Fibroblast of mammary gland (primary cell): Measurements from ENCODE around the gene AFF4.

ENCODE experiments used
- DNase-seq: peaks from one replicate; pipeline ENCODE4 v3.0.0-alpha.2; 2010; ENCODE audit warnings: low read depth
- H3K4me3 ChIP-seq: 2 replicates; pipeline ENCODE4 v1.5.1; 2011; ENCODE audit warnings: low read depth, mild to moderate bottlenecking, low read length, moderate library complexity; ENCODE audit not compliant: control insufficient read depth
- TF ChIP-seq, protein P1 (sequence below): conservative IDR thresholded peaks from 2 replicates; pipeline ENCODE4 v1.5.1; 2011; ENCODE audit warnings: low read depth, low read length, inconsistent platforms; ENCODE audit not compliant: control insufficient read depth, insufficient read depth

AFF4 gene

DNA sequence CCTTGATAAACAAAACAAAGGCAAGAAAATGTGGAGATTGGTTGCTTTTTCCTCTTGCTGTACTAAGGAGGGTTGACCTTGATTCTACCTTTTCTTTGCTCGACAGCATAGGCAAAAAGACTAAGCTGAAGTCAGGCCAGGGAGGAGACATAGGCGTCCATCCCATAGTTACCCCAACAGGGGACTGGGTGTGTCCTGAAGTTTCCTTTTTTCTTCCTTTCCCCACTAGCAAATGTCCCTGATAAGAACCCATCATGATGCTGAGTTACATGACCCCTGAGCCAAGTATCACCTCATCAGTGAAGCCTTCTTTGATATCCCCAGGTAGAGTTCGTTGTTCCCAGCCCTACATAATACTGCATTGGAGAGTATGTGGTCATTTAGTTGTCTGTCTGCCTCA lies 123.1 kb downstream of the AFF4 start:
- no peak for DNase-seq
- TF ChIP-seq, protein P1, sequence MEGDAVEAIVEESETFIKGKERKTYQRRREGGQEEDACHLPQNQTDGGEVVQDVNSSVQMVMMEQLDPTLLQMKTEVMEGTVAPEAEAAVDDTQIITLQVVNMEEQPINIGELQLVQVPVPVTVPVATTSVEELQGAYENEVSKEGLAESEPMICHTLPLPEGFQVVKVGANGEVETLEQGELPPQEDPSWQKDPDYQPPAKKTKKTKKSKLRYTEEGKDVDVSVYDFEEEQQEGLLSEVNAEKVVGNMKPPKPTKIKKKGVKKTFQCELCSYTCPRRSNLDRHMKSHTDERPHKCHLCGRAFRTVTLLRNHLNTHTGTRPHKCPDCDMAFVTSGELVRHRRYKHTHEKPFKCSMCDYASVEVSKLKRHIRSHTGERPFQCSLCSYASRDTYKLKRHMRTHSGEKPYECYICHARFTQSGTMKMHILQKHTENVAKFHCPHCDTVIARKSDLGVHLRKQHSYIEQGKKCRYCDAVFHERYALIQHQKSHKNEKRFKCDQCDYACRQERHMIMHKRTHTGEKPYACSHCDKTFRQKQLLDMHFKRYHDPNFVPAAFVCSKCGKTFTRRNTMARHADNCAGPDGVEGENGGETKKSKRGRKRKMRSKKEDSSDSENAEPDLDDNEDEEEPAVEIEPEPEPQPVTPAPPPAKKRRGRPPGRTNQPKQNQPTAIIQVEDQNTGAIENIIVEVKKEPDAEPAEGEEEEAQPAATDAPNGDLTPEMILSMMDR = no peak
- H3K4me3 ChIP-seq = no peak overlapping the region

DNA sequence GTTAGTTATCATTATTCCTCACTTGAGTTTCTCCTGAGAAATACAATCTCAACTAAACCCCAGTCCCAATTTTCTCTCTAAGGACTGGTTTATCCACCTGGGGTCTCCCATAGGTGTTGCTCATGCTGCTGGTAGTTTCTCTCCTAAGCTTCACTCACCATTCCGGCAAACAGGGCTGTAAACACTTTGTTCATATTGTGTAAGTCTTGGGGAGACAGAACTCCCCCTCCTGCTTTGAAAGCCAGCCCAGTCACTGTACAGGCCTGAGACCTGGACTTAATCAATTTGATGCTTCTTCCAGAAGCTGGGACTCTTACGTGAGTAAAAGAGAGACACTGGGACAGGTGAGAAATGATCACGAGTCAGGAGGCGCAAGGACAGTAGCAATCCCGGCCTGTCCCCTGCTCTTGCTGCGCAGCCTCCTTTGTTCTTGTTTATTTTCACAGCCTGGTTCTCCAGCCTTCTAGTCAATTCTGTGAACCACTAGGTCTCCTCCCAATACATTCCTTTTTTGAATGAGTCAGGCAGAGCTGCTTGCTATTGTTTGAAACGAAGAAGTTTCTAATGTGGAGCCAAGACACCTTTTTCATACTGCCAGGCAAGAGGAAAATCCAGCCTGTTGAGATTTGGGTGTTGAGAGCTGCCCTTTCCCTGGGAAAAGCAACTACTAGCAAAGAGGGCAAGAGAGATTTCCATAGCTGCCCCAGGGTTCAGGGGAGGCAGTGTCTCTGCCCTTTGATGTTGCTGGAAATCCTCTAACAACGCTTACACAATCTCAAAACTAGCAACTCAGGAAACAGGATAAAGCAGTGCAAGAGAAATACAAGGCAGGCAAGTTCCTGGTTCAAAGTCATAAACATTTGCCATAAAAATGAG lies 123.8 kb downstream of the AFF4 start:
- H3K4me3 ChIP-seq = no peak overlapping the region
- TF ChIP-seq, protein P1 = no peak
- DNase-seq = peak; percentile 25

DNA sequence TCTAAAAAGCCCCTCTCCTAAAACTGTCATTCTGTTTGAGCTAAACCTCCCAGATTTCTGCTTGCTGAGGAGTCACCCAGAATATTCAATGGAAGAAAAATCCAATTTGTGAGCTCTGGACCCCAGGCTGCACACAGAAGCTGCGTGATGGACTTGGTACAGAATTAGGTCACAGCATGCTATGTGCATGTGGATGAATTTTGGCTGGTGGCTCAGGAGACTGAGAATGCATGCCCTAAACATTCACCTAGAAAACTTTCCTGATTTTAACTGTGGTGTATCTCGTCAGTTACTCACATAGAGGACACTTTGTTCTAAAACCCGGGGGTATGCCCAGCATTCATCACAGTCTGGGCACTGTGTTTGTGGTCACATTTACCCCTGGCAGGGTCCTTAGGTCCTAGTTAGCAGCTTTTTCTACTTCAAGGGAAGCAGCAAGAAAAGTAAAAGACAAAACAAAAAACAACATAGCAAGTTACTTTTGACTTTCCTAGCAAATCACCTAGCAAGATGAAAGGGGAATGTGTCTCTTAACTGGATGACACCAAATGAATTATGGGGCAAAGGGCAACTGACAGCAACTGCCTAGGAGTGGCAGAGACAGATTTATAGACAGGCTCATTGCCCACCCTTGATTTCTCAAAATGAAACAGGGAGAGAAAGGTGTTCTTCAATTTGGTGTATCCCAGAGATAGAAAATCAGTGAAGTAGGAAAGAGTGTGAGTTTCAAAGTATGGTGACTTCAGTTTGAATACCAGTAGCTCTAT lies 124.7 kb downstream of the AFF4 start:
- H3K4me3 ChIP-seq = no peak overlapping the region

DNA sequence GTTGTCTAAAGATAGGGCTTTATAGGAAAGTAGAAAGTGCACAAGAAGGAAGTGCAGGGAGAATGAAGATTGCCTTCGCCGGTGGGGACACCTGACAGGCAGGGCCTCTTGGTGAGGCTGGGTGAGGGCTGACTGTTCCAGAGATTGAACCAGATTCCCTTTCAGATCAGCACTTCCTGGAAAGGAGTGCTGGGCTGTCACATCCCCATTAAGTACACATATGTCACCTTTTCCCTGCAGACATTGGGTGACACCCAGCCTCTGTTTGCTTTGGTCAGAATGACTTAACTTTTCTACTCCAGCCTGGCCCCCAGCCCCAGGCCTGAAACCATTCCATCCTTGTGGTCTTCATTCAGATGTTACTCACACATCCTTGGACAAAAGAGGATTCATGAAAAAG lies 125.6 kb downstream of the AFF4 start:
- no peak for DNase-seq
- no peak overlapping the region for H3K4me3 ChIP-seq
- TF ChIP-seq, protein P1 = no peak

More for the DNA sequence above, 124.7 kb downstream of the AFF4 start:
- TF ChIP-seq, protein P1 = no peak
- DNase-seq = no peak

DNA sequence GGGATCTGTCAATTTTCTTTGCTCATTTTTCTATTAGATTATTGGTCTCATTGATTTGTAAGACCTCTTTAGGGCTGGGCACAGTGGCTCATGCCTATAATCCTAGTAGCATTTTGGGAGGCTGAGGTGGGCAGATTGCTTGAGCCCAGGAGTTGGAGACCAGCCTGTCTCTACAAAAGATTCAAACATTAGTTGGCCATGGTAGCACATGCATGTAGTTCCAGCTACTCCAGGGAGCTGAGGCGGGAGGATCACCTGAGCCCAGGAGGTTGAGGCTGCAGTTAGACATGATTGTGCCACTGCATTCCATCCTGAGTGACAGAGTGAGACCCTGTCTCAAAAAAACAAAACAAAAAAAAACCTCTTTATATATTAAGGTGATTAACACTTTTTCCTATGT lies 126.6 kb downstream of the AFF4 start:
- no peak overlapping the region for H3K4me3 ChIP-seq
- no peak for DNase-seq
- TF ChIP-seq, protein P1 = no peak

DNA sequence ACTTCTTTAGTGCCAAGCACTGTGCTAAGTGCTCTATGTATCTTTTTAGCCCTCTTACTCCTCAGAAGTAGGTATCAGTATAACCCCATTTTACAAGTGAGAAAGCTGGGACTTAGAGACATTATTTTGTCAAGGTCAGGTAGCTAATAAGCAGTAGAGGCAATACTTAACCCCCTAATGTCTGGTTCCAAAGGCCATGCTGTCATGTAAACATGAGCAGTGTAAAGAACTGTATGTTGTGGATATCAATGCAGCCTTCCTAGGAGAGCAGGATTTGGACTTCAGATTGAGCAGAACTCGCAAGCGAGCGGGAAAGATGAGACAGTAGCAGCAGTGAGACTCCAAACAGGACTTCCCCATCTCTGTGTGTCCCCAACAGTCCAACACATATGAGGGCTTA lies 129.4 kb downstream of the AFF4 start:
- DNase-seq = no peak
- no peak overlapping the region for H3K4me3 ChIP-seq
- TF ChIP-seq, protein P1 = no peak
